Trophoblast cell (in vitro differentiated cells and primary cell): Measurements from ENCODE around the gene TTPAL.
A peak's percentile ranks its signal among the peaks of the same experiment; 100 is the strongest.

Experiments
- DNase-seq, 2 donors: peaks; one replicate each; pipeline ENCODE4 v3.0.0-alpha.2; 2016
- H2AFZ ChIP-seq: 2 replicates; pipeline ENCODE4 v1.6.1; 2013; ENCODE audit warnings: low read length, moderate library complexity, mild to moderate bottlenecking; ENCODE audit not compliant: insufficient read depth, poor library complexity
- H2AK5ac ChIP-seq: 2 replicates; pipeline ENCODE4 v1.6.1; 2013; ENCODE audit warnings: mild to moderate bottlenecking, low read length
- H2BK120ac ChIP-seq: 2 replicates; pipeline ENCODE4 v1.6.1; 2013; ENCODE audit warnings: low read length, mild to moderate bottlenecking, moderate library complexity; ENCODE audit not compliant: insufficient read depth, poor library complexity
- H2BK12ac ChIP-seq: 2 replicates; pipeline ENCODE4 v1.6.1; 2013; ENCODE audit warnings: mild to moderate bottlenecking, low read length, moderate library complexity
- H2BK5ac ChIP-seq: 2 replicates; pipeline ENCODE4 v1.6.1; 2013; ENCODE audit warnings: low read length, low read depth, moderate library complexity, mild to moderate bottlenecking; ENCODE audit not compliant: poor library complexity
- H3K14ac ChIP-seq: 2 replicates; pipeline ENCODE4 v1.6.1; 2013; ENCODE audit warnings: mild to moderate bottlenecking, low read length
- H3K18ac ChIP-seq: 2 replicates; pipeline ENCODE4 v1.6.1; 2013; ENCODE audit warnings: mild to moderate bottlenecking, low read length
- H3K23ac ChIP-seq: 2 replicates; pipeline ENCODE4 v1.6.1; 2013; ENCODE audit warnings: low read length
- H3K27ac ChIP-seq: 2 replicates; pipeline ENCODE4 v1.5.1; 2013; ENCODE audit warnings: low read depth, mild to moderate bottlenecking, inconsistent platforms, low read length, moderate library complexity
- H3K27me3 ChIP-seq: 2 replicates; pipeline ENCODE4 v1.6.1; 2013; ENCODE audit warnings: inconsistent platforms, mild to moderate bottlenecking, low read length, moderate library complexity; ENCODE audit not compliant: insufficient read depth
- H3K36me3 ChIP-seq, 2 experiments: 1 replicate in 1 of 2; 2 replicates in 1 of 2; pipeline ENCODE4 v1.6.1; 2013; ENCODE audit warnings: low read length in 2 of 2, mild to moderate bottlenecking in 2 of 2, moderate library complexity in 1 of 2; ENCODE audit not compliant: insufficient read depth in 2 of 2, control insufficient read depth in 1 of 2
- H3K4ac ChIP-seq: 2 replicates; pipeline ENCODE4 v1.6.1; 2013; ENCODE audit warnings: low read depth, mild to moderate bottlenecking, low read length, moderate library complexity
- H3K4me1 ChIP-seq, 2 experiments: 1 replicate in 1 of 2; 2 replicates in 1 of 2; pipeline ENCODE4 v1.6.1; 2013; ENCODE audit warnings: low read length in 2 of 2, mild to moderate bottlenecking in 2 of 2, moderate library complexity in 1 of 2; ENCODE audit not compliant: insufficient read depth in 2 of 2, control insufficient read depth in 1 of 2
- H3K4me2 ChIP-seq: 2 replicates; pipeline ENCODE4 v1.6.1; 2013; ENCODE audit warnings: inconsistent platforms, mild to moderate bottlenecking, low read length, moderate library complexity
- H3K4me3 ChIP-seq: 2 replicates; pipeline ENCODE4 v1.5.1; 2013; ENCODE audit warnings: mild to moderate bottlenecking, low read depth, low read length, inconsistent platforms
- H3K79me1 ChIP-seq: one replicate; pipeline ENCODE4 v1.6.1; 2013; ENCODE audit warnings: low read length
- H3K79me2 ChIP-seq: 2 replicates; pipeline ENCODE4 v1.6.1; 2013; ENCODE audit warnings: low read length, mild to moderate bottlenecking; ENCODE audit not compliant: control insufficient read depth, insufficient read depth, poor library complexity
- H3K9ac ChIP-seq: 2 replicates; pipeline ENCODE4 v1.6.1; 2013; ENCODE audit warnings: mild to moderate bottlenecking, low read length
- H3K9me3 ChIP-seq: 2 replicates; pipeline ENCODE4 v1.6.1; 2013; ENCODE audit warnings: low read depth, mild to moderate bottlenecking, control low read depth, inconsistent platforms, low read length; ENCODE audit not compliant: insufficient read depth
- H4K12ac ChIP-seq: 2 replicates; pipeline ENCODE4 v1.6.1; 2013; ENCODE audit warnings: low read depth, mild to moderate bottlenecking, low read length, moderate library complexity
- H4K8ac ChIP-seq: 2 replicates; pipeline ENCODE4 v1.6.1; 2013; ENCODE audit warnings: low read depth, mild to moderate bottlenecking, low read length, moderate library complexity
- H4K91ac ChIP-seq: one replicate; pipeline ENCODE4 v1.6.1; 2013; ENCODE audit warnings: low read depth, mild to moderate bottlenecking, low read length, moderate library complexity
- WGBS: extraction: QIAGEN DNeasy Blood & Tissue Kit; methylation state at CpG from one replicate; pipeline ENCODE4 v1.1.7; 2013; ENCODE audit warnings: missing lambda C conversion rate; ENCODE audit not compliant: insufficient read length, insufficient coverage; ENCODE audit errors: extremely low coverage; 5-methylcytosine and 5-hydroxymethylcytosine counted together

TTPAL gene

GRCh38 chr20:44428174-44429016, 47.3 kb upstream of the TTPAL start:
- no peak overlapping the region for H3K18ac ChIP-seq
- no peak overlapping the region for H2AK5ac ChIP-seq
- H4K8ac ChIP-seq: no peak overlapping the region
- H3K4me3 ChIP-seq: no peak overlapping the region
- H3K27me3 ChIP-seq: no peaks in the 10 kb centered on the region
- H3K79me1 ChIP-seq: no peaks in the 10 kb centered on the region
- no peak overlapping the region for H2BK5ac ChIP-seq
- no peak overlapping the region for H2BK12ac ChIP-seq
- no peak for DNase-seq
- no CpG with 5 or more reads among the region's 8 CpGs for WGBS
- H3K4ac ChIP-seq: no peak overlapping the region
- no peak overlapping the region for H3K9ac ChIP-seq
- no peak overlapping the region for H4K12ac ChIP-seq
- no peaks in the 10 kb centered on the region for H3K9me3 ChIP-seq
- H3K4me2 ChIP-seq: no peak overlapping the region
- no peak overlapping the region for H3K14ac ChIP-seq
- no peak overlapping the region for H4K91ac ChIP-seq
- no peaks in the 10 kb centered on the region for H3K79me2 ChIP-seq
- no peak overlapping the region for H3K27ac ChIP-seq
- H2BK120ac ChIP-seq: no peak overlapping the region
- no peak overlapping the region for H2AFZ ChIP-seq
- no peaks in the 10 kb centered on the region for H3K4me1 ChIP-seq
- H3K36me3 ChIP-seq: no peaks in the 10 kb centered on the region
- H3K23ac ChIP-seq: no peak overlapping the region

- Histone ChIP-seq H2BK120ac (no peak overlapping the region), H3K4me1 (no peaks in the 10 kb centered on the region), H3K9me3 (peaks cover 2% of the 10 kb centered on the region), H3K79me2 (no peaks in the 10 kb centered on the region), H4K8ac (no peak overlapping the region), H3K79me1 (no peaks in the 10 kb centered on the region), H3K9ac (no peak overlapping the region), H2BK5ac (no peak overlapping the region), H3K23ac (no peak overlapping the region), H3K27me3 (no peaks in the 10 kb centered on the region), H3K36me3 (no peaks in the 10 kb centered on the region), H3K4me2 (no peak overlapping the region), H2AK5ac (no peak overlapping the region), H2BK12ac (no peak overlapping the region), H3K27ac (no peak overlapping the region), H3K4ac (no peak overlapping the region), H4K91ac (no peak overlapping the region), H4K12ac (no peak overlapping the region), H3K14ac (no peak overlapping the region), H3K4me3 (no peak overlapping the region), H2AFZ (no peak overlapping the region), H3K18ac (no peak overlapping the region)
- no CpG with 5 or more reads among the region's 2 CpGs for WGBS
- DNase-seq: peak in 1 of 2 donors; percentile 30
Observed at GRCh38 chr20:44429017-44429339, 46.7 kb upstream of the TTPAL start.

- H3K4me1 ChIP-seq: no peaks in the 10 kb centered on the region
- no peak overlapping the region for H4K91ac ChIP-seq
- H2AFZ ChIP-seq: no peak overlapping the region
Observed at GRCh38 chr20:44429419-44430269, 46.0 kb upstream of the TTPAL start.

GRCh38 chr20:44430270-44431065, 45.2 kb upstream of the TTPAL start:
- no peak overlapping the region for H3K4ac ChIP-seq
- H3K27me3 ChIP-seq: no peaks in the 10 kb centered on the region
- no peak overlapping the region for H4K91ac ChIP-seq
- H3K4me2 ChIP-seq: no peak overlapping the region
- no peak overlapping the region for H2BK12ac ChIP-seq
- H2BK5ac ChIP-seq: no peak overlapping the region
- H2BK120ac ChIP-seq: no peak overlapping the region
- H3K9ac ChIP-seq: no peak overlapping the region
- no peak overlapping the region for H2AK5ac ChIP-seq
- H3K36me3 ChIP-seq: no peaks in the 10 kb centered on the region
- no CpG with 5 or more reads among the region's 7 CpGs for WGBS
- no peak overlapping the region for H4K12ac ChIP-seq
- no peaks in the 10 kb centered on the region for H3K79me2 ChIP-seq
- peaks cover 2% of the 10 kb centered on the region for H3K9me3 ChIP-seq
- H3K4me3 ChIP-seq: no peak overlapping the region
- no peak overlapping the region for H3K14ac ChIP-seq
- H3K27ac ChIP-seq: no peak overlapping the region
- no peak for DNase-seq
- H3K23ac ChIP-seq: no peak overlapping the region
- H3K18ac ChIP-seq: no peak overlapping the region
- no peaks in the 10 kb centered on the region for H3K4me1 ChIP-seq
- no peak overlapping the region for H4K8ac ChIP-seq
- no peaks in the 10 kb centered on the region for H3K79me1 ChIP-seq
- H2AFZ ChIP-seq: no peak overlapping the region

More at GRCh38 chr20:44429419-44430269, 46.0 kb upstream of the TTPAL start:
- Histone ChIP-seq H2BK120ac (no peak overlapping the region), H3K23ac (no peak overlapping the region), H2BK5ac (no peak overlapping the region), H3K4ac (no peak overlapping the region), H3K9ac (no peak overlapping the region), H4K12ac (no peak overlapping the region), H4K8ac (no peak overlapping the region), H3K27me3 (no peaks in the 10 kb centered on the region), H3K36me3 (no peaks in the 10 kb centered on the region), H3K79me2 (no peaks in the 10 kb centered on the region), H2AK5ac (no peak overlapping the region), H2BK12ac (no peak overlapping the region), H3K4me2 (no peak overlapping the region), H3K4me3 (no peak overlapping the region), H3K79me1 (no peaks in the 10 kb centered on the region), H3K18ac (no peak overlapping the region), H3K14ac (no peak overlapping the region), H3K9me3 (peaks cover 2% of the 10 kb centered on the region), H3K27ac (no peak overlapping the region)
- DNase-seq: no peak
- WGBS: no CpG with 5 or more reads among the region's 17 CpGs
